Progenitor cell of endocrine pancreas (in vitro differentiated cells): Measurements from ENCODE around the gene ANAPC10. TPM values are rescaled to one million over a fixed set of nuclear protein-coding genes. Genes with fewer than 3 reads are reported as not detected.

Experiments used
- DNase-seq: peaks from one replicate; pipeline ENCODE4 v3.0.0; 2021; ENCODE audit warnings: low spot score; ENCODE audit not compliant: unreplicated experiment
- H3K27ac Mint-ChIP-seq: 2 replicates; pipeline ENCODE4 v1.8.0; 2021; ENCODE audit warnings: mild to moderate bottlenecking, moderate library complexity, mixed read lengths
- H3K27me3 Mint-ChIP-seq: 2 replicates; pipeline ENCODE4 v1.8.0; 2021; ENCODE audit warnings: mixed read lengths
- H3K36me3 Mint-ChIP-seq: 2 replicates; pipeline ENCODE4 v1.8.0; 2022; ENCODE audit warnings: mixed read lengths; ENCODE audit not compliant: insufficient read depth
- H3K4me1 Mint-ChIP-seq: 2 replicates; pipeline ENCODE4 v1.8.0; 2021; ENCODE audit warnings: low read depth, mixed read lengths
- H3K4me3 Mint-ChIP-seq: 2 replicates; pipeline ENCODE4 v1.8.0; 2021; ENCODE audit warnings: low read depth, mild to moderate bottlenecking, moderate library complexity, mixed read lengths
- H3K9me3 Mint-ChIP-seq: 2 replicates; pipeline ENCODE4 v1.8.0; 2021; ENCODE audit warnings: low read depth, mixed read lengths
- CTCF ChIP-seq: fragments of 200-600 bp; sonication (generic); IDR thresholded peaks from one replicate; pipeline ENCODE4 v1.5.0; 2021; ENCODE audit warnings: antibody characterized with exemption, mild to moderate bottlenecking; ENCODE audit not compliant: unreplicated experiment
- total RNA-seq: library from RNA; stranded (reverse); gene quantifications from 2 replicates; pipeline ENCODE4 v1.2.1, GENCODE V29; 2021

Gene ANAPC10
- total RNA-seq, 1 donor from 2014 or later = 22.5 TPM

- no peaks in the 10 kb centered on the region for H3K9me3 Mint-ChIP-seq
- peaks cover 10% of the 10 kb centered on the region for H3K4me1 Mint-ChIP-seq
- no peaks in the 10 kb centered on the region for H3K27me3 Mint-ChIP-seq
- no peak overlapping the region for H3K4me3 Mint-ChIP-seq
- no peak for DNase-seq
- TF ChIP-seq CTCF = no peak
- peaks cover 6% of the 10 kb centered on the region for H3K36me3 Mint-ChIP-seq
- no peak overlapping the region for H3K27ac Mint-ChIP-seq
Observed at GRCh38 chr4:145102619-145103018, 4.6 kb upstream of the ANAPC10 start.

DNA sequence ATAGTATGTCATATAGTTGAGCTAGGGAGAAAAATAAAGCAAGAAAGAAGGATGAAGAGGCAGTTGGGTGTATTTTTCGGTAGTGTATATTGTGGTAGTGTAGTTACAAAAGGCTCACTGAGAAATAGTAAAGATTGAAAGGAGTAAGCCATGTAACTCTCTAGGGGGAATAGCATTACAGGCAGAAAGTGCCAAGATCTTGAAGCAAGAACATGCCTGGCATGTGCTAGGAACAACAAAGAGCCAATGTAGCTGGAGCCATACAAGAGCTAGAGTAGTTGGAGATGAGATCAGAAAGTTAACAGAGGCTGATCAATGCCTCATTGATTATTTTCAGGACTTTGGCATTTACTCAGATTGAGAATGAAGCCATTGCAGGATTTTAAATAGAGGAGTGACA lies 3.1 kb upstream of the ANAPC10 start:
- TF ChIP-seq CTCF = no peak
- H3K27me3 Mint-ChIP-seq = no peaks in the 10 kb centered on the region
- no peak overlapping the region for H3K4me3 Mint-ChIP-seq
- DNase-seq = no peak
- H3K4me1 Mint-ChIP-seq = peaks cover 19% of the 10 kb centered on the region
- H3K9me3 Mint-ChIP-seq = no peaks in the 10 kb centered on the region
- H3K27ac Mint-ChIP-seq = no peak overlapping the region
- peaks cover 3% of the 10 kb centered on the region for H3K36me3 Mint-ChIP-seq

DNA sequence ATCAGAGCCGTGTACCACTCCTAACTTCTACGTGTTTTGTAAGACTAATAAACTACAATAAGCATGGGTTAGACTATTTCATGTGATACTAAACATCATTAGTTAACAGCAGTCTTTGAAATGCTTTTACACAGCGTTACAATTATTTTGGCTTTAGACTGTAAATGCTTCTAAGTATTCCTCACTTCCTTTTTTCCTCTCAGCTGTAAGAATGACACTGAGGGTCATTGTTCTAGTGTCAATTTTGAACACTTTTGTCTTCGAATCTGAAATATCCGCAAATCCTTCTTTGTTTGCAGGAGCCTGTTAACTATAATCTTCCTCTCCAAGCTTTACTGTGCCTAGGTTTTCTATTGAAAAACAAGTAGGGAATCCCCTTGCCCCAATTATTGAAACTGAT lies 1.7 kb upstream of the ANAPC10 start:
- Mint-ChIP-seq H3K4me3 (peak overlapping the region; percentile 94), H3K27me3 (no peaks in the 10 kb centered on the region), H3K4me1 (peaks cover 19% of the 10 kb centered on the region), H3K9me3 (peaks cover 3% of the 10 kb centered on the region), H3K36me3 (peaks cover 10% of the 10 kb centered on the region), H3K27ac (no peak overlapping the region)
- TF ChIP-seq CTCF = no peak
- DNase-seq = no peak

DNA sequence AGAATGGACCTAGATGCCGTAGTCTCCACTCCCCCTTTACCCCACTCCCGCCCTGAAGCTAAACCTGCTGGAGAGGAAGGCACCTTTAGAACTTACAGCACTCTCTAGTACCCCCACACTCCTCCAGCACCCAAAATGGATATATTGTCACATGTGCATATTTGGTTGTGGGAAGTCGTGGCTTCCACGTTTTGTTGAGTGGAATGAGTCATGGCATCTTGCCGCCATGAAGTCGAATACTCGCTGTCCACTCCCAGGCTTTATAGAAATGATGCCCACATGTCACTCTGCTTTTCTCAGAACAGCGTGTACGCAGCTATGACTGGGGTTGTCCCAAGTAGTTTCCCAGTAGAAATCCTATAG lies 660 bp upstream of the ANAPC10 start:
- H3K9me3 Mint-ChIP-seq = peaks cover 4% of the 10 kb centered on the region
- H3K36me3 Mint-ChIP-seq = peaks cover 17% of the 10 kb centered on the region
- peak overlapping the region; percentile 94 for H3K4me3 Mint-ChIP-seq
- no peak for DNase-seq
- H3K4me1 Mint-ChIP-seq = peaks cover 19% of the 10 kb centered on the region
- H3K27me3 Mint-ChIP-seq = no peaks in the 10 kb centered on the region
- TF ChIP-seq CTCF = no peak
- H3K27ac Mint-ChIP-seq = peak overlapping the region; percentile 99

GRCh38 chr4:145097331-145097820 lies 620 bp downstream of the ANAPC10 start:
- peaks cover 9% of the 10 kb centered on the region for H3K9me3 Mint-ChIP-seq
- H3K4me1 Mint-ChIP-seq = peaks cover 19% of the 10 kb centered on the region
- no peak for DNase-seq
- peaks cover 27% of the 10 kb centered on the region for H3K36me3 Mint-ChIP-seq
- peak overlapping the region; percentile 99 for H3K27ac Mint-ChIP-seq
- peak overlapping the region; percentile 94 for H3K4me3 Mint-ChIP-seq
- no peaks in the 10 kb centered on the region for H3K27me3 Mint-ChIP-seq
- TF ChIP-seq CTCF = no peak
